ENCODE data around the gene NOS1AP. TPM values are rescaled to one million over a fixed set of nuclear protein-coding genes. Genes with fewer than 3 reads are reported as not detected.

The NOS1AP gene
- total and polyA plus RNA-seq, 2 experiments from 2014 or later: 5.8 to 6.6 TPM

DNA sequence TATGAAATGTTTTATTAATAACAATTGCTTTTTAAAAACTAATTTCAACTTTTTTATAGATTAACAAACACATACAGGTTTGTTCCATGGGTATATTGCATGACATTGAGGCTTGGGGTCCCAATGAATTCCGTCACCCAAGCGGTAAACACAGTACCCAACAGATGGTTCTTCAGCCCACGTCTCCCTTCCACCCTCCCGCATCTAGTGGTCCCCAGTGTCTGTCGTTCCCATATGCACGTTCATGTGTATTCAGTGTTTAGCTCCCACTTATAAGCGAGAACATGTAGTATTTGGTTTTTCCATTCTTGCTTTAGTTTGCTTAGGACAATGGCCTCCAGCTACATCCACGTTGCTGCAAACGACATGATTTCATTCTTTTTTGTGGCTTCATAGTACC is 48.6 kb downstream of the NOS1AP start:
- no peak for ATAC-seq
- no peak for DNase-seq (ENCODE audit: low spot score)
- Mint-ChIP-seq H3K4me1 (peaks cover 35% of the 10 kb centered on the region), H3K36me3 (ENCODE audit: low read depth) (no peaks in the 10 kb centered on the region; the same call in 2 of the 3 replicates), H3K4me3 (no peak overlapping the region), H3K9me3 (no peaks in the 10 kb centered on the region), H3K27ac (no peak overlapping the region), H3K27me3 (ENCODE audit: insufficient read depth, low read depth, poor library complexity) (no peaks in the 10 kb centered on the region)
- TF ChIP-seq ZNF462 (CRISPR knock-in tag; IDR thresholded peaks at IDR 0.05): no peak
- TF ChIP-seq, protein P1, sequence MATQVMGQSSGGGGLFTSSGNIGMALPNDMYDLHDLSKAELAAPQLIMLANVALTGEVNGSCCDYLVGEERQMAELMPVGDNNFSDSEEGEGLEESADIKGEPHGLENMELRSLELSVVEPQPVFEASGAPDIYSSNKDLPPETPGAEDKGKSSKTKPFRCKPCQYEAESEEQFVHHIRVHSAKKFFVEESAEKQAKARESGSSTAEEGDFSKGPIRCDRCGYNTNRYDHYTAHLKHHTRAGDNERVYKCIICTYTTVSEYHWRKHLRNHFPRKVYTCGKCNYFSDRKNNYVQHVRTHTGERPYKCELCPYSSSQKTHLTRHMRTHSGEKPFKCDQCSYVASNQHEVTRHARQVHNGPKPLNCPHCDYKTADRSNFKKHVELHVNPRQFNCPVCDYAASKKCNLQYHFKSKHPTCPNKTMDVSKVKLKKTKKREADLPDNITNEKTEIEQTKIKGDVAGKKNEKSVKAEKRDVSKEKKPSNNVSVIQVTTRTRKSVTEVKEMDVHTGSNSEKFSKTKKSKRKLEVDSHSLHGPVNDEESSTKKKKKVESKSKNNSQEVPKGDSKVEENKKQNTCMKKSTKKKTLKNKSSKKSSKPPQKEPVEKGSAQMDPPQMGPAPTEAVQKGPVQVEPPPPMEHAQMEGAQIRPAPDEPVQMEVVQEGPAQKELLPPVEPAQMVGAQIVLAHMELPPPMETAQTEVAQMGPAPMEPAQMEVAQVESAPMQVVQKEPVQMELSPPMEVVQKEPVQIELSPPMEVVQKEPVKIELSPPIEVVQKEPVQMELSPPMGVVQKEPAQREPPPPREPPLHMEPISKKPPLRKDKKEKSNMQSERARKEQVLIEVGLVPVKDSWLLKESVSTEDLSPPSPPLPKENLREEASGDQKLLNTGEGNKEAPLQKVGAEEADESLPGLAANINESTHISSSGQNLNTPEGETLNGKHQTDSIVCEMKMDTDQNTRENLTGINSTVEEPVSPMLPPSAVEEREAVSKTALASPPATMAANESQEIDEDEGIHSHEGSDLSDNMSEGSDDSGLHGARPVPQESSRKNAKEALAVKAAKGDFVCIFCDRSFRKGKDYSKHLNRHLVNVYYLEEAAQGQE (IDR thresholded peaks at IDR 0.05; ENCODE audit: unreplicated experiment): no peak
- TF ChIP-seq ZNF331 (CRISPR knock-in tag; IDR thresholded peaks at IDR 0.05; ENCODE audit: low read depth): no peak
- TF ChIP-seq, protein P2, sequence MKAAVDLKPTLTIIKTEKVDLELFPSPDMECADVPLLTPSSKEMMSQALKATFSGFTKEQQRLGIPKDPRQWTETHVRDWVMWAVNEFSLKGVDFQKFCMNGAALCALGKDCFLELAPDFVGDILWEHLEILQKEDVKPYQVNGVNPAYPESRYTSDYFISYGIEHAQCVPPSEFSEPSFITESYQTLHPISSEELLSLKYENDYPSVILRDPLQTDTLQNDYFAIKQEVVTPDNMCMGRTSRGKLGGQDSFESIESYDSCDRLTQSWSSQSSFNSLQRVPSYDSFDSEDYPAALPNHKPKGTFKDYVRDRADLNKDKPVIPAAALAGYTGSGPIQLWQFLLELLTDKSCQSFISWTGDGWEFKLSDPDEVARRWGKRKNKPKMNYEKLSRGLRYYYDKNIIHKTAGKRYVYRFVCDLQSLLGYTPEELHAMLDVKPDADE (IDR thresholded peaks at IDR 0.05): no peak
- no peak for TF ChIP-seq POLR2AphosphoS5 (IDR thresholded peaks at IDR 0.05; ENCODE audit: low read depth)
- no peak for TF ChIP-seq ZNF114 (CRISPR knock-in tag; IDR thresholded peaks at IDR 0.05)
- no peak for TF ChIP-seq EZH2phosphoT487 (IDR thresholded peaks at IDR 0.05; ENCODE audit: unreplicated experiment)
- TF ChIP-seq STAT1 (IDR thresholded peaks at IDR 0.05; ENCODE audit: unreplicated experiment): no peak
- no peak for TF ChIP-seq NANOG (IDR thresholded peaks at IDR 0.05; ENCODE audit: borderline replicate concordance)
- TF ChIP-seq JUNB (IDR thresholded peaks at IDR 0.05; ENCODE audit: unreplicated experiment): no peak
- TF ChIP-seq EZH2 (IDR thresholded peaks at IDR 0.05; ENCODE audit: low read depth, unreplicated experiment): no peak
- no peak for TF ChIP-seq CTCF (conservative IDR thresholded peaks at IDR 0.05; ENCODE audit: low read depth in 2 of 2)
- no peak for TF ChIP-seq CREB1 (CRISPR knock-in tag; IDR thresholded peaks at IDR 0.05; ENCODE audit: low read depth)
- Histone ChIP-seq H3K4me2 (no peak overlapping the region), H3K9me2 (ENCODE audit: insufficient read depth) (0 out of 2 replicates have a peak, but pooled peaks cover 2% of the 10 kb centered on the region), H2AFZ (no peak overlapping the region), H3F3A (replicated peaks; ENCODE audit: low read depth) (no peaks in the 10 kb centered on the region), H3K27ac (ENCODE audit: low read depth) (no peak overlapping the region), H3K4me3 (no peak overlapping the region), H3K4me1 (ENCODE audit: insufficient read depth) (peaks cover 10% of the 10 kb centered on the region; the same call in 1 of the 2 replicates), H3K27me3 (ENCODE audit: insufficient read depth) (no peaks in the 10 kb centered on the region), H3K36me3 (ENCODE audit: insufficient read depth) (no peaks in the 10 kb centered on the region), H3K79me2 (replicated peaks; ENCODE audit: insufficient read depth) (peaks cover 15% of the 10 kb centered on the region), H4K20me1 (replicated peaks; ENCODE audit: insufficient read depth) (peaks cover 11% of the 10 kb centered on the region; the same call in 1 of the 2 replicates)
